ENCODE measurements around the gene ARFIP2. TPM values are rescaled to one million over a fixed set of nuclear protein-coding genes. Genes with fewer than 3 reads are reported as not detected.

Gene ARFIP2
- total RNA-seq, 1 experiment from 2014 or later = 49.5 TPM

GRCh38 chr11:6440906-6441358 lies 40.2 kb downstream of the ARFIP2 start, which contains the start of gene HPX:
HPX (minus strand) TSS chr11:6440987; CDS start chr11:6440963, 24 bp downstream.
- POLR2A ChIA-PET (ENCODE audit: unreplicated experiment) = no interaction called here
- H3K4me3 ChIP-seq = no peak within 1 kb of the TSS
- no peak within 1 kb of the TSS for H3K27ac ChIP-seq
- H3K9me2 ChIP-seq (ENCODE audit: insufficient read depth) = no peaks in the 10 kb centered on the region
- H3K4me2 ChIP-seq = no peak within 1 kb of the TSS
- intact Hi-C loops (cut with micrococcal nuclease; ENCODE audit: unreplicated experiment) = no loop called here
- no peaks in the 10 kb centered on the region for H3K4me1 ChIP-seq (replicated peaks; ENCODE audit: insufficient read depth)
- no peaks in the 10 kb centered on the region for H3K9me3 ChIP-seq (ENCODE audit: insufficient read depth, low read depth)
- no peaks in the 10 kb centered on the region for H3K79me2 ChIP-seq (ENCODE audit: low read depth)
- BruUV-seq (replicated peaks) = no TSS peak
- no peaks in the 10 kb centered on the region for H3F3A ChIP-seq (ENCODE audit: insufficient read depth, low read depth)
- TF ChIP-seq EZH2 (IDR thresholded peaks at IDR 0.05; ENCODE audit: low read depth) = no peak
- TF ChIP-seq, protein P1, sequence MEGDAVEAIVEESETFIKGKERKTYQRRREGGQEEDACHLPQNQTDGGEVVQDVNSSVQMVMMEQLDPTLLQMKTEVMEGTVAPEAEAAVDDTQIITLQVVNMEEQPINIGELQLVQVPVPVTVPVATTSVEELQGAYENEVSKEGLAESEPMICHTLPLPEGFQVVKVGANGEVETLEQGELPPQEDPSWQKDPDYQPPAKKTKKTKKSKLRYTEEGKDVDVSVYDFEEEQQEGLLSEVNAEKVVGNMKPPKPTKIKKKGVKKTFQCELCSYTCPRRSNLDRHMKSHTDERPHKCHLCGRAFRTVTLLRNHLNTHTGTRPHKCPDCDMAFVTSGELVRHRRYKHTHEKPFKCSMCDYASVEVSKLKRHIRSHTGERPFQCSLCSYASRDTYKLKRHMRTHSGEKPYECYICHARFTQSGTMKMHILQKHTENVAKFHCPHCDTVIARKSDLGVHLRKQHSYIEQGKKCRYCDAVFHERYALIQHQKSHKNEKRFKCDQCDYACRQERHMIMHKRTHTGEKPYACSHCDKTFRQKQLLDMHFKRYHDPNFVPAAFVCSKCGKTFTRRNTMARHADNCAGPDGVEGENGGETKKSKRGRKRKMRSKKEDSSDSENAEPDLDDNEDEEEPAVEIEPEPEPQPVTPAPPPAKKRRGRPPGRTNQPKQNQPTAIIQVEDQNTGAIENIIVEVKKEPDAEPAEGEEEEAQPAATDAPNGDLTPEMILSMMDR (conservative IDR thresholded peaks at IDR 0.05) = no peak
- DNase-seq = no peak
- CTCF ChIA-PET = no interaction called here
- no peaks in the 10 kb centered on the region for H3K36me3 ChIP-seq (ENCODE audit: low read depth)
- H3K27me3 ChIP-seq (ENCODE audit: insufficient read depth, low read depth) = no peaks in the 10 kb centered on the region
- no peak within 1 kb of the TSS for H2AFZ ChIP-seq
- no peaks in the 10 kb centered on the region for H4K20me1 ChIP-seq (ENCODE audit: insufficient read depth)

DNA sequence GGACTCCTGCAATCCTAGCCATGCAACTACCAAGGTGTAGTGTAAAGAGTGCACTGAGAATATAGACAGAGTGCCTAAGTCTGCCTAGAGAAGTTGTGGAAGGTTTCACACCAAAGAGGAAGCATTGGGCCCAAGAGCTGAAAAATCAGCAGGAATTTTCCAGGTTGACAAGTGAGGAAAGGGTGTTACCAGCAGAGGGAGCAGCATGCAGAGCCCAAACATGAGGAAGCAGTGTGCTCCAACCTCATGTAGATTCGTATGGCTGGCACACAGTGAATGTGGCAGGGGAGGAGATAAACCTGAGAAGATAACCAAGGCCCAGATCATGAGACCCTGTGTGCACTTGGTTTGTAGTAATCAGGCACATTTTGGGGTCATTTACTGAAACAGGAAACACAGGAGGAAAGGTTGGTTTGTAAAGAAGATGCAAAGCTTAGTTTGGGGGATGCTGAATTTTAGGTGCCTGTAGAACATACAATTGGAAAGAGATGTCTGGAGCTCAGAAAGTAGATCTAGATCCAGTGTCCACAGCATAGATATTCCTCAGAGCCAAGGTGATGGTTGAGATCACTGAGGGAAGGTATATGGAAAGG lies 42.1 kb downstream of the ARFIP2 start:
- ChIA-PET POLR2A (ENCODE audit: unreplicated experiment) (no interaction called here), CTCF (interaction anchor here (0.6 kb wide), 1 partner anchor 60 kb away, joined by 4 read pairs; no protein-coding TSS in a partner anchor)
- Histone ChIP-seq H3K27ac (no peak overlapping the region), H3F3A (ENCODE audit: insufficient read depth, low read depth) (no peaks in the 10 kb centered on the region), H3K27me3 (ENCODE audit: insufficient read depth, low read depth) (no peaks in the 10 kb centered on the region), H2AFZ (no peak overlapping the region), H3K9me2 (ENCODE audit: insufficient read depth) (no peaks in the 10 kb centered on the region), H3K4me2 (no peak overlapping the region), H4K20me1 (ENCODE audit: insufficient read depth) (no peaks in the 10 kb centered on the region), H3K4me3 (no peak overlapping the region), H3K79me2 (ENCODE audit: low read depth) (no peaks in the 10 kb centered on the region), H3K4me1 (replicated peaks; ENCODE audit: insufficient read depth) (no peaks in the 10 kb centered on the region), H3K36me3 (ENCODE audit: low read depth) (no peaks in the 10 kb centered on the region), H3K9me3 (ENCODE audit: insufficient read depth, low read depth) (no peaks in the 10 kb centered on the region)
- BruUV-seq (replicated peaks) = no TSS peak
- intact Hi-C loops (cut with micrococcal nuclease; ENCODE audit: unreplicated experiment) = no loop called here
- peak in 1 of 2 experiments; percentile 25 for DNase-seq
- no peak for TF ChIP-seq EZH2 (IDR thresholded peaks at IDR 0.05; ENCODE audit: low read depth)
- TF ChIP-seq, protein P1 (conservative IDR thresholded peaks at IDR 0.05) = peak; percentile 54; the same call in 1 of the 2 replicates

DNA sequence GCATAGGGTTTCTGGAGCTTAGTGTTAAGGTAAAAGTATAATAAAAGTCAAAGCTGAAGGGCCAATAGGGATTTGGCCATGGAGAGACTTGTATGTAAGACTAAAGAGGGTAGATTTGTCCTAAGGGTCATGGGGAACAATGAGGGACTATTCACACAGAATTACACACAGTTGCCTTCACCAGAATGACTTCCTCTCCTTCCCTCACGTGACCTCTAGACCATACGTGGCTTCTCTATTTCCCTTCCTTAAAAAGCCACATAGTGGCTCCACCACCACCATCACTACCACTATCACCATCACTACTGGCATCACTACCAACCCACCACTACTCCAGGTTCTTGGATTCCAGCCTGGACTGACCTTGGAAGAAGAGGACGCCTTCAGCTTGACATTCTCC lies 43.1 kb downstream of the ARFIP2 start:
- no peak overlapping the region for H3K4me2 ChIP-seq
- no peaks in the 10 kb centered on the region for H3K9me3 ChIP-seq (ENCODE audit: insufficient read depth, low read depth)
- no peak overlapping the region for H2AFZ ChIP-seq
- no peak overlapping the region for H3K4me3 ChIP-seq
- no peaks in the 10 kb centered on the region for H3K4me1 ChIP-seq (replicated peaks; ENCODE audit: insufficient read depth)
- no peak overlapping the region for H3K27ac ChIP-seq
- BruUV-seq (replicated peaks) = no TSS peak
- H3K9me2 ChIP-seq (ENCODE audit: insufficient read depth) = no peaks in the 10 kb centered on the region
- no peaks in the 10 kb centered on the region for H3F3A ChIP-seq (ENCODE audit: insufficient read depth, low read depth)
- TF ChIP-seq EZH2 (IDR thresholded peaks at IDR 0.05; ENCODE audit: low read depth) = no peak
- TF ChIP-seq, protein P1 (conservative IDR thresholded peaks at IDR 0.05) = no peak
- H3K27me3 ChIP-seq (ENCODE audit: insufficient read depth, low read depth) = no peaks in the 10 kb centered on the region
- POLR2A ChIA-PET (ENCODE audit: unreplicated experiment) = no interaction called here
- H3K36me3 ChIP-seq (ENCODE audit: low read depth) = no peaks in the 10 kb centered on the region
- CTCF ChIA-PET = no interaction called here
- no peaks in the 10 kb centered on the region for H3K79me2 ChIP-seq (ENCODE audit: low read depth)
- intact Hi-C loops (cut with micrococcal nuclease; ENCODE audit: unreplicated experiment) = no loop called here
- DNase-seq = no peak
- no peaks in the 10 kb centered on the region for H4K20me1 ChIP-seq (ENCODE audit: insufficient read depth)

Data from PC-9 (cell line).